PC-3 (cell line): Measurements from ENCODE around the gene CHST11. TPM values are rescaled to one million over a fixed set of nuclear protein-coding genes. Genes with fewer than 3 reads are reported as not detected.

Source experiments
- ATAC-seq: fragments of 200-7000 bp; cut with Tn5 transposase; 2 replicates; pipeline ENCODE4 v1.9.1; 2020; ENCODE audit warnings: mild to moderate bottlenecking, moderate library complexity
- BruUV-seq: library from RNA; stranded (reverse); fragments of 400-500 nt; replicated peaks from 2 replicates; lab custom pipeline; 2021; lab: Mats Ljungman, UMichigan
- CTCF ChIA-PET: fragments of 300-600 bp; sonication (Branson Sonifier 250); formaldehyde crosslinking; loops from one replicate; lab custom pipeline; 2022; ENCODE audit warnings: antibody characterized with exemption; lab: Charles Lee
- POLR2A ChIA-PET: fragments of 300-600 bp; sonication (Branson Sonifier 250); formaldehyde crosslinking; loops from one replicate; lab custom pipeline; 2022; ENCODE audit warnings: antibody characterized with exemption; ENCODE audit not compliant: unreplicated experiment; lab: Charles Lee
- DNase-seq: peaks from one replicate; pipeline ENCODE4 v3.0.0-alpha.2; 2015
- H2AFZ ChIP-seq: fragments of 300-600 bp; sonication (generic); 2 replicates; pipeline ENCODE4 v1.6.0; 2016; ENCODE audit warnings: antibody characterized with exemption, low read length
- H3F3A ChIP-seq: fragments of 300-600 bp; sonication (generic); one replicate; pipeline ENCODE4 v1.6.0; 2017; ENCODE audit warnings: antibody characterized with exemption, low read length, control low read depth, mild to moderate bottlenecking; ENCODE audit not compliant: unreplicated experiment
- H3K27ac ChIP-seq: fragments of 300-600 bp; sonication (generic); 2 replicates; pipeline ENCODE4 v1.5.1; 2016; ENCODE audit warnings: mild to moderate bottlenecking, low read length
- H3K27me3 ChIP-seq: fragments of 300-600 bp; sonication (generic); 2 replicates; pipeline ENCODE4 v1.6.1; 2016; ENCODE audit warnings: low read length, mixed read lengths
- H3K36me3 ChIP-seq: fragments of 300-600 bp; sonication (generic); 2 replicates; pipeline ENCODE4 v1.6.1; 2016; ENCODE audit warnings: low read depth, mixed run types, low read length, mixed read lengths
- H3K4me1 ChIP-seq: fragments of 300-600 bp; sonication (generic); 2 replicates; pipeline ENCODE4 v1.5.1; 2016; ENCODE audit warnings: low read length; ENCODE audit not compliant: insufficient read depth
- H3K4me2 ChIP-seq: fragments of 300-600 bp; sonication (generic); 2 replicates; pipeline ENCODE4 v1.6.0; 2016; ENCODE audit warnings: low read length
- H3K4me3 ChIP-seq: fragments of 300-600 bp; sonication (generic); 2 replicates; pipeline ENCODE4 v1.5.1; 2016; ENCODE audit warnings: mild to moderate bottlenecking, low read length, mixed read lengths
- H3K79me2 ChIP-seq: fragments of 300-600 bp; sonication (generic); 2 replicates; pipeline ENCODE4 v1.6.1; 2017; ENCODE audit warnings: low read length, mixed read lengths
- H3K9ac ChIP-seq: fragments of 300-600 bp; sonication (generic); 2 replicates; pipeline ENCODE4 v1.6.0; 2016; ENCODE audit warnings: mild to moderate bottlenecking, low read length
- H3K9me2 ChIP-seq: fragments of 300-600 bp; sonication (generic); replicated peaks from 2 replicates; pipeline ENCODE4 v1.6.1; 2016; ENCODE audit warnings: mixed run types, low read length, mixed read lengths
- H3K9me3 ChIP-seq: fragments of 300-600 bp; sonication (generic); 2 replicates; pipeline ENCODE4 v1.6.1; 2016; ENCODE audit warnings: low read length, mixed read lengths
- H4K20me1 ChIP-seq: fragments of 300-600 bp; sonication (generic); 2 replicates; pipeline ENCODE4 v1.6.1; 2016; ENCODE audit warnings: low read length, mixed read lengths
- CTCF ChIP-seq: fragments of 300-600 bp; sonication (generic); conservative IDR thresholded peaks from 2 replicates; pipeline ENCODE4 v1.5.1; 2017; ENCODE audit warnings: antibody characterized with exemption, low read depth, mild to moderate bottlenecking, low read length
- EZH2 ChIP-seq: fragments of 300-600 bp; sonication (generic); IDR thresholded peaks from one replicate; pipeline ENCODE4 v1.6.1; 2017; ENCODE audit warnings: antibody characterized with exemption, mild to moderate bottlenecking, low read length; ENCODE audit not compliant: unreplicated experiment
- EZH2phosphoT487 ChIP-seq: fragments of 300-600 bp; sonication (generic); IDR thresholded peaks from 2 replicates; pipeline ENCODE4 v1.6.1; 2018; ENCODE audit warnings: mild to moderate bottlenecking, antibody characterized with exemption, low read length, borderline replicate concordance
- intact Hi-C: fragments of 100-400 bp; cut with micrococcal nuclease; formaldehyde crosslinking; loops from 2 replicates; pipeline ENCODE4 v1.9.0; 2023
- total RNA-seq: library from RNA; depleted of rRNA; stranded (reverse); fragments of >200 nt; gene quantifications from 2 replicates; pipeline ENCODE4 v1.2.3, GENCODE V29; 2014

Gene CHST11
- total RNA-seq, 1 experiment from 2014 or later, result 53.5 TPM

GRCh38 chr12:104443008-104443407 lies 13.7 kb upstream of the CHST11 start:
- H3K27ac ChIP-seq, result no peak overlapping the region
- DNase-seq (no peak), ATAC-seq (no peak)
- H3K36me3 ChIP-seq, result no peaks in the 10 kb centered on the region
- no peaks in the 10 kb centered on the region for H3K9me2 ChIP-seq
- no TSS peak for BruUV-seq
- H3K9me3 ChIP-seq, result no peaks in the 10 kb centered on the region
- H3K4me2 ChIP-seq, result no peak overlapping the region
- no peaks in the 10 kb centered on the region for H3K79me2 ChIP-seq
- intact Hi-C loops, result no loop called here
- TF ChIP-seq EZH2phosphoT487 (no peak), EZH2 (no peak), CTCF (no peak)
- no peak overlapping the region for H3K4me3 ChIP-seq
- H3F3A ChIP-seq, result no peaks in the 10 kb centered on the region
- H3K27me3 ChIP-seq, result no peaks in the 10 kb centered on the region
- POLR2A ChIA-PET, result no interaction called here
- CTCF ChIA-PET, result no interaction called here
- no peaks in the 10 kb centered on the region for H4K20me1 ChIP-seq
- H3K4me1 ChIP-seq, result no peaks in the 10 kb centered on the region
- no peak overlapping the region for H3K9ac ChIP-seq
- H2AFZ ChIP-seq, result no peak overlapping the region

GRCh38 chr12:104446646-104447421 lies 9.9 kb upstream of the CHST11 start:
- H3K4me1 ChIP-seq, result no peaks in the 10 kb centered on the region
- no peak for TF ChIP-seq EZH2
- no peak for TF ChIP-seq CTCF
- TF ChIP-seq EZH2phosphoT487, result no peak
- intact Hi-C loops, result no loop called here
- ChIA-PET CTCF (no interaction called here), POLR2A (no interaction called here)
- no peaks in the 10 kb centered on the region for H3K9me2 ChIP-seq
- DNase-seq, result no peak
- H2AFZ ChIP-seq, result no peak overlapping the region
- H3K9ac ChIP-seq, result no peak overlapping the region
- no peak overlapping the region for H3K4me3 ChIP-seq
- no peak for ATAC-seq
- no peaks in the 10 kb centered on the region for H3F3A ChIP-seq
- H3K4me2 ChIP-seq, result no peak overlapping the region
- H4K20me1 ChIP-seq, result no peaks in the 10 kb centered on the region
- H3K9me3 ChIP-seq, result no peaks in the 10 kb centered on the region
- H3K27ac ChIP-seq, result no peak overlapping the region
- no peaks in the 10 kb centered on the region for H3K79me2 ChIP-seq
- BruUV-seq, result no TSS peak
- H3K36me3 ChIP-seq, result no peaks in the 10 kb centered on the region
- H3K27me3 ChIP-seq, result no peaks in the 10 kb centered on the region

- BruUV-seq, result no TSS peak
- Histone ChIP-seq H3K9me3 (no peaks in the 10 kb centered on the region), H2AFZ (no peak overlapping the region), H3K4me2 (no peak overlapping the region), H3K36me3 (no peaks in the 10 kb centered on the region), H3F3A (no peaks in the 10 kb centered on the region), H3K79me2 (no peaks in the 10 kb centered on the region), H3K27me3 (no peaks in the 10 kb centered on the region), H4K20me1 (no peaks in the 10 kb centered on the region), H3K9ac (no peak overlapping the region), H3K4me1 (no peaks in the 10 kb centered on the region), H3K9me2 (no peaks in the 10 kb centered on the region), H3K27ac (no peak overlapping the region), H3K4me3 (no peak overlapping the region)
- TF ChIP-seq EZH2 (no peak), EZH2phosphoT487 (no peak), CTCF (no peak)
- DNase-seq, result no peak
- CTCF ChIA-PET, result no interaction called here
- no peak for ATAC-seq
- POLR2A ChIA-PET, result no interaction called here
- intact Hi-C loops, result no loop called here
Observed at GRCh38 chr12:104448031-104448430, 8.7 kb upstream of the CHST11 start.
